ENCODE data around the gene JMJD8. TPM values are rescaled to one million over a fixed set of nuclear protein-coding genes. Genes with fewer than 3 reads are reported as not detected.

JMJD8 gene
- total and polyA plus RNA-seq, 10 of the 15 experiments (the other 5 are each of a cell fraction or from before 2014, with no cell fraction given): 1.00 to 50.4 (median 30.7) TPM

- TF ChIP-seq ZNF592 (IDR thresholded peaks at IDR 0.05) (no peak), BACH1 (IDR thresholded peaks at IDR 0.05; ENCODE audit: borderline replicate concordance) (peak; percentile 70), CREB1 (IDR thresholded peaks at IDR 0.05; ENCODE audit: low read depth) (no peak), ZZZ3 (IDR thresholded peaks at IDR 0.05; ENCODE audit: control insufficient read depth, insufficient read length, low read depth) (no peak), JUNB (IDR thresholded peaks at IDR 0.05) (no peak), SMARCA5 (IDR thresholded peaks at IDR 0.05) (peak; percentile 50; the same call in 1 of the 2 replicates), BRCA1 (IDR thresholded peaks at IDR 0.05; ENCODE audit: low read depth, low read length) (no peak), CUX1 (IDR thresholded peaks at IDR 0.05; ENCODE audit: insufficient replicate concordance, low read depth, low read length) (no peak), IRF3 (IDR thresholded peaks at IDR 0.05) (no peak), SREBF2 (IDR thresholded peaks at IDR 0.05; ENCODE audit: low read length) (no peak), YY1 (IDR thresholded peaks at IDR 0.05; ENCODE audit: low read depth, low read length) (peak; percentile 44; the same call in 1 of the 2 replicates), SUPT20H (IDR thresholded peaks at IDR 0.05; ENCODE audit: borderline replicate concordance, control insufficient read depth, low read depth, low read length) (no peak), PAX8 (IDR thresholded peaks at IDR 0.05) (no peak), HCFC1 (IDR thresholded peaks at IDR 0.05; ENCODE audit: low read length) (no peak), SMC3 (IDR thresholded peaks at IDR 0.05; ENCODE audit: borderline replicate concordance, low read length) (no peak), TCF3 (IDR thresholded peaks at IDR 0.05; ENCODE audit: borderline replicate concordance, insufficient read depth, low read depth, low read length) (no peak), YBX1 (IDR thresholded peaks at IDR 0.05) (no peak), MAX (IDR thresholded peaks at IDR 0.05; ENCODE audit: low read depth, low read length) (peak; percentile 47; the same call in 1 of the 2 replicates), SIX5 (IDR thresholded peaks at IDR 0.05; ENCODE audit: low read depth, low read length, severe bottlenecking) (no peak), NBN (IDR thresholded peaks at IDR 0.05) (no peak), ZNF622 (IDR thresholded peaks at IDR 0.05) (no peak)
Measured at GRCh38 chr16:641326-642188, 42.6 kb downstream of the JMJD8 start, which contains the start of gene MCRIP2 (continued).
